ENCODE data around the gene FILIP1L. TPM values are rescaled to one million over a fixed set of nuclear protein-coding genes. Genes with fewer than 3 reads are reported as not detected.

Gene FILIP1L
- total RNA-seq, 2 donors from 2014 or later, result 77.0 to 86.6 TPM

- DNase-seq (no peak), ATAC-seq (no peak)
- intact Hi-C loops (cut with DNase I), result no loop called here
These were observed 15.6 kb upstream of the FILIP1L start for GRCh38 chr3:100129941-100130340.

DNA sequence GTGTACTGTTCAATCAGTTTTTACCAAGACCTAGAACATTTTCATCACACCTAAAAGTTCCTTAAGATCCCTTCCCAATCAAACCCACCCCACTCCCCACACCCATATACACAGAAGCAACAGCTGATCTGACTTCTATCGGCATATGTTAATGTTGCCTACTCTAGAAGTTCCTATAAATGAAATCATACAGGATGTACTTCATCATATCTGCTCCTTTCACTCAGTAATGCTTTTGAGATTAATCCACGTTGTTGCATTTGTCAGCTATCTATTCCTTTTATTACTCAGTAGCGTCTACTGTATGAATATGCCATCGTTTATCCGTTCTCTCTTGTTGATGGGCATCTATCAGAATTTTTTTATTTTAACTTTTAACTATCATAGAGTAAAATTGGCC, 14.3 kb upstream of the FILIP1L start:
- ATAC-seq, result no peak
- DNase-seq, result no peak
- intact Hi-C loops (cut with DNase I), result no loop called here

DNA sequence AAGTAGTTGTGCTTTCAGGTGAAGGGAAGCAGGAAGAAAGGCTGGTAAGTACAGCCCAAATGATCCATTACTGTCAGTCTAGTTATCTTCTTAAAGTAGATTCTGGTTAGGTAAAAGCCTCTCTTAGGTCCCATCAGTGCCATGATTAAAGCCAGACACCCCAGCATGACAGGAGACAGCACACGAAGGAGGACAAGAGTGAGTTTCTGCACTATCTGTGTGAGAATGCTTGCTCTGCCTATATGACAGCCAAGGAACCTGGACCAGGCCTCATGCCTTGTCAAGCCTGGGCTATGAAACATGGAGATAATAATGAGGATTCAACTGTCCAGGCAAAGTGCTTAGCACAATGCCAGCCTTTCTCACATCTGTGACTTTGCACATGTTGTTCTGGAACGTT, 13.5 kb upstream of the FILIP1L start:
- no peak for ATAC-seq
- intact Hi-C loops (cut with DNase I), result no loop called here
- DNase-seq, result no peak

DNA sequence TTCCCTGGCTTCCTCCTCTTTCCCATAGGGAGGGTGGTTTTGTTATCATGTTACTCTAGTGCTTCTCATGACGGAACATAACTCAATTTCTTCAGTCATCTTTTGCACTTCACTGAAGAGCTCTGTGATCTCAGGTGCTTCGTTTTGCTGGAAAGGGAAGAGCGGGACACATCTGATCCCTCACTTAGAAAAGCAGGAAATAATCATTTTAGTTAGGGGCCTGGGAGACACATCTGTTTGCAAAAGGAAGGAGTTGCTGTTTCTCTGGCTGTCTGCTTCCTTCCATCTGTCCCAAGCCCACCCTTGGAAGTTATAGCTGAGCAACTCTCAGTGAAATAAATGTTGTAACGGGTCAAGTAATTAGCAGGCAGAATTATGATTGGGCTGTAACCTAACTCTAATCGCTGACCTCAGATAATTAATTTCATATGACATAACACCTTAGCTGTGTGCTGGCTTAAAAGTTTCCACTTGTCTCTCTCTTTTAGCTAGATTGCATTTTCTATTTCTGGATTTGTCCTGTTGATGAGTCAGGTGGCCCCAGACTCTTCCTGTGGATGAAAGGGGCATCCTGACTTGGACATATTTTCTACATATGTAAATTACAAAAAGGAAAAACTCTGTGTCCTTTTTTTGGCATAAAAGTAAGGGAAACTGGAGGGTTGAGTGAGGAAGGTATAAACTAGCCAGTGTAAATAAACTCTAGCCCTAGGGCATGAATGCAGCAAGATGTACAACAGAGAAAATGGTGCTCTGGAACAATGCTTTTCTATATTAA, 11.0 kb upstream of the FILIP1L start:
- intact Hi-C loops (cut with DNase I), result no loop called here
- DNase-seq (no peak), ATAC-seq (peak; percentile 29 to 43)

- intact Hi-C loops (cut with DNase I), result no loop called here
- DNase-seq (no peak), ATAC-seq (peak; percentile 31 to 50)
These were observed 10.0 kb upstream of the FILIP1L start for GRCh38 chr3:100124201-100124761.

- intact Hi-C loops (cut with DNase I), result no loop called here
- DNase-seq (no peak), ATAC-seq (no peak)
These were observed 8.8 kb upstream of the FILIP1L start for GRCh38 chr3:100123112-100123511.

GRCh38 chr3:100122321-100122720, 8.0 kb upstream of the FILIP1L start:
- DNase-seq (no peak), ATAC-seq (no peak)
- intact Hi-C loops (cut with DNase I), result no loop called here

DNA sequence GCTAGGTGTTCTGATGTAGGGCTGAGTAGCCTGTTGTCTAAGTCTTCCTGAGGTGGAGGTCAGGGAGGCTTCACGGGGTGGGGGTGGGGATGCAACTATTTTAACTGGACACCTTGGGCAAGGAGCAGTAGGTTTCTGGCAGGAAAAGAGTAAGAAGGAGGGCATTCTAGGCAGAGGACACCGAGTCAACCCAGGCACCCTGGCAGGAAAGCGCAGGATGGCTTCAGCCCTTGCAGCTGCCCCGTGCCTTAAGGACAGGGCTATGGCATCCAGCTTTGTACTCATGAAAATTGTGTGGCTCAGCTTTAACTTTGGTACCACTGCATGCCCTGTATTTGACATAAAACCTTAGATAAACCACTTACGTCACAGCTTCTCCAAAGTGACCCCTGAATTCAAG, 6.4 kb upstream of the FILIP1L start:
- intact Hi-C loops (cut with DNase I), result no loop called here
- DNase-seq (no peak), ATAC-seq (no peak)

- no peak for DNase-seq
- intact Hi-C loops (cut with DNase I), result no loop called here
- no peak for ATAC-seq
These were observed 5.7 kb upstream of the FILIP1L start for GRCh38 chr3:100120012-100120411.

- DNase-seq (no peak), ATAC-seq (no peak)
- intact Hi-C loops (cut with DNase I), result no loop called here
These were observed 2.8 kb upstream of the FILIP1L start for GRCh38 chr3:100117093-100117492.

- intact Hi-C loops (cut with DNase I), result loop anchor here in 1 of 2 donors (5.0 kb wide), 1 partner anchor 42 kb away; no protein-coding TSS in a partner anchor
- DNase-seq (no peak), ATAC-seq (peak; percentile 23 to 35)
These were observed 433 bp downstream of the FILIP1L start for GRCh38 chr3:100113723-100114412.

DNA sequence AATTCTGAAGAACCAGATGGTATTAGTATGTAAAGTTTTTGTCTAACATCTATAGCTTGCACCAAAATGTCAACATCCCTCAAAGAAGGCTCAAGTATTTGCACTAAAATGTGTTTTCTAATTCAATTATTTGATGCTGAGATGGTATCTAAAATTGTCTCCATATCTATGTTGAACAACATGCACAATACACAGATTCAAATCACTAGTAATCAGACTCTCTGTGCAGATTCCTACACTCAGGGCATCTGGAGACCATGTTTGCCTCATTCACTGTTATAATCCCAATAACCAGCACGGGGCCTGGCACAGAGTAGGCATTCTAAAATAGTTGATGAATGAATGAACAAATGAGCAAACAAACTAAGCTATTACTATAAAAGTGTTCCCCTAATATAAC, 2.6 kb downstream of the FILIP1L start:
- DNase-seq (no peak), ATAC-seq (no peak)
- intact Hi-C loops (cut with DNase I), result loop anchor here in 1 of 2 donors (5.0 kb wide), 1 partner anchor 39 kb away; no protein-coding TSS in a partner anchor

DNA sequence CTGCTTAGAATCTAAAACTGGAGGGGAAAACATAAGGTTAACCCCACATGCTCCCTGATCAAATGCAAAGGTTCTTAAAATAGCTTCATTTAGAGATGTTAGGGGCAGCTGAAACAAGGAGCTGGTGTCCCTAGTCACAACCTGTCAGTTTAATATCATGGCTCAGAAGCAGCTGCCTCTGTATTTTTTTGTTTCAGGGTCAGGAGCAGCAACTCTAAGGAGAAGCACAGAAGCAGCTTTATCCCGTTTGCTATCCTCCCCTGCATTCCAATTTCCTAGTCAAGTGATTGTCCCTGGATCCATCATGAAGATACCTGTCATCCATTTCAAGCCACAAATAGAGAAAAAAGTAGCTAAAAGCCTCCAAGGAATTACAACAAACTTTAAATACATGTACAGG, 4.1 kb downstream of the FILIP1L start:
- intact Hi-C loops (cut with DNase I), result loop anchor here in 1 of 2 donors (5.0 kb wide), 1 partner anchor 38 kb away; no protein-coding TSS in a partner anchor
- ATAC-seq (no peak), DNase-seq (no peak)

- no peak for DNase-seq
- intact Hi-C loops (cut with DNase I), result no loop called here
- peak in 1 of 2 donors; percentile 19 for ATAC-seq
These were observed 5.7 kb downstream of the FILIP1L start for GRCh38 chr3:100108464-100109079.

- intact Hi-C loops (cut with DNase I), result no loop called here
- DNase-seq, result no peak
- ATAC-seq, result peak in 1 of 2 donors; percentile 38
These were observed 7.0 kb downstream of the FILIP1L start for GRCh38 chr3:100107221-100107814.

- intact Hi-C loops (cut with DNase I), result no loop called here
- ATAC-seq (no peak), DNase-seq (no peak)
These were observed 7.7 kb downstream of the FILIP1L start for GRCh38 chr3:100106531-100107141.

GRCh38 chr3:100106094-100106493, 8.2 kb downstream of the FILIP1L start:
- no peak for DNase-seq
- ATAC-seq, result no peak
- intact Hi-C loops (cut with DNase I), result no loop called here

DNA sequence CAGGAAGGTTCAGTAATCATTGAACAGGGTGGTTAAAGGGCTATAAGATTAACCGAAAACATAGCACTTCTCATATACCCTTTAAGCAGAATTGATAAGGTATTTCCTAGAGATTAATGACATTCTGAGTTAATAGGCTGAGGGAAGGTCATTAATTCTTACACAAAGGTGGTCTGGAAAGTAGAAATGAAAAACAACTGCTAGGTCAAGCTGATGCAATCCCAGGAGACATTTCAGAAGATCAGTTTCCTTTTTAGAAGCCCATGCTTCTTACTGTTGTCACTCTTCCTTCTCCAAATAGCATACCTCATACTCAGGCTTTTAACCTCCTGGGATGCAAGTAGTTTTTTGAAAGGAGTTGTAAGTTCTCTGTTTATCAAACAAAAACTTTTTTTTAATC, 8.8 kb downstream of the FILIP1L start:
- DNase-seq (no peak), ATAC-seq (no peak)
- intact Hi-C loops (cut with DNase I), result no loop called here

DNA sequence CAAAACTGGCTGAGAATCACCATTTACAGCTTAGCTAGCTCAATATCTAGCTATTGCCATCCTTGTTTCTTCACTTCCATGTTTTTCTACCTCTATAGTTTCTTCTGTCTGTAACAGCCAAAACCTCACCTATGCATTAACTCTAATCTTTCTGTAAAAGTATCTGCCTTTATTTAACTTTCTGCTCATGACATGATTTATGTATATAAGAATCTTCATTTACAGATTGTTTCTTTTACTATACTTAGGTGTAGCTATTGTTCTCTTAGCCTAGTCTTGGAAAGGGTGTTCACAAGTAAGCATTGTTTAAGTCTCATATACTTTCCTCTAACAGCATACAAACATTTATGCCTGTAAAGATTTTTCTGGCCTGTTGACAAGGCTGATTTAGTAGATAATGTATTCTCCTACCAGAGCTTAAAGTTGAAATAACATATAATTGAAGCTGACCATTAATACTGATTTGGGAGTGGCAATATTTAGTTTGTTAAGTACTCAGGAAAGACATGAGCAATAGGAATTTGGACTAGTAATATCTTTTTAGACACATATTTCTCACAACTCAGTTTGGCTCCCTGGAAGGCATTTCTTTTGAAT, 9.4 kb downstream of the FILIP1L start:
- intact Hi-C loops (cut with DNase I), result no loop called here
- DNase-seq (no peak), ATAC-seq (no peak)

Measured in left cardiac atrium (tissue), 4 donors.